Measurements from ENCODE around the gene ITGB4. TPM values are rescaled to one million over a fixed set of nuclear protein-coding genes. Genes with fewer than 3 reads are reported as not detected.

Gene ITGB4
- total RNA-seq (ENCODE audit: low replicate concordance) = 0.23 TPM in 2 replicates

DNA sequence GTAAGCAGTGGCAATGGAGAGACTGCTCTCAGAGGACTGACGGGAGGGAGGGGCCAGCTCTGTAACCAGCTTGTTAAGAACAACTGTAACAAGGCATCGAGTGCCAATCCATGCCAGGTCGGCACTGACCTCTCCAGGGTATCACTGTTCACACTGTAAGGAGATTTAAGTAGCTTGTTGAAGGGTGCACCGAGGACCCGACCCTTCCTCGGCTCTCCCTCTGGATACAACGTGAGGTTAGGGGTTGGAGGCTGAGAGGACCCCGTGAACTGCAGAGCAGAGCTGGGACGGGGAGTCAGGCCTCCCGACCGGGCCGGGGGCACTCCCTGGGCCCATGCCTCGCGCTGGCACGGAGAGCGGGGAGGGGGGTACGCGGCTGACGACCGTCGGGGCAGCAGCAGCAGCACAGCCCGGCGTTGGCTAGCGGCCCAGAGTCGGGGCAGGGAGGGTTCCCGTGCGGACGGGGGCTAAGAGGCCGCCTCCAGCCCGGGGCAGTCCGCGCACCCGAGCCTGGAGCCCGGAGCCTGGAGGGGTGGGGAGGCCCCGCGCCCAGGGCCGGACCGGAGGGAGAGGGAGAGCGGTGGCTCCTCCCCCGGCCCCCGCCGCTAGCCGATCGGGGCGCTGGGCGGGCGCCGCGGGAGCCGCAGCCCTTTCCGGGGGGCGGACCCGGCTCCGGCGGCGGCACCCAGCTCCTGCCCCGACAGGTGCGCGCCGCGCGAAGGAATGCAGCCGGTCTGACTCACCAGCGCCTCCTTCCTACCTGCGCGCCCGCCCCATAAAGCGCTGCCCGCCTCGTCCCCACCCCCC lies at the start of gene ITGB4:
ITGB4 (plus strand) TSS at position 804 of the 807 bp plus-strand sequence. CDS start 3,245 bp downstream, outside the sequence.

DNA sequence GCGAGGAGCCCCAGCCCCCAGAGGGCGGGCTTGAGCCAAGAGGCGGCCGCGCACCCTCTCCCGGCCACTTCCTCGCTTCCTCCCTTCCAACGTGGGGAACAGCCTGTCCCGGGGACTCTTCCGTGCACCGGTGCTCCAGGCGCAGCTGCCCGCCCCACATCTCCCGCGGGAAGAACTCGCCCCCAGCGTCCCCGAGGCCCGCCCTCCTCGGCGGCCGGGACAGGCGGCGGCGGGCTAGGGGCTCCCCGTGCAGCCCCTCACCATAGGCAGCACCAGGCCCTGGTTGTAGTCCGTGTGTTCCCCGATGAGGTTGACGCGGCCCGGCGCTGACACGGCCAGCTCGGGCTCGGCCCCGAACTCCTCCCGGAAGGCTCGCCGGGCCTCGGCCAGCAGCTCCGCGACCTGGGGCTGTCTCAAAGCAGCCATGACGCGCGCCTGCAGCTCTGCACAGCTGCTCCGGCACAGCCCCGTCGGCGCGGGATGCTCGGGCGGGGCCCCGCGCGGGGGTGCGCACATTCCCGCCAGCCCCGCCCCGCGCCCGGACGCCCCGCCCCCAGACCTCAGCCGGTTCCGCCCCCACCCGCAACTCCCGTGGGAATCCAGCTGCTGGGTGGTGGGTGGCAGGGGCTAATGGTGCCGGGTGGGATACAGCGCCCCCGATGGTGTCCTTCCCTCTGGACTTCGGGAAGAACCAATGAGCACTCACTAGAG lies 43.6 kb downstream of the ITGB4 start, which contains the start of gene GALK1:
GALK1 (minus strand) TSS at position 482 of the 711 bp plus-strand sequence; CDS start at position 426, 56 bp downstream.

DNA sequence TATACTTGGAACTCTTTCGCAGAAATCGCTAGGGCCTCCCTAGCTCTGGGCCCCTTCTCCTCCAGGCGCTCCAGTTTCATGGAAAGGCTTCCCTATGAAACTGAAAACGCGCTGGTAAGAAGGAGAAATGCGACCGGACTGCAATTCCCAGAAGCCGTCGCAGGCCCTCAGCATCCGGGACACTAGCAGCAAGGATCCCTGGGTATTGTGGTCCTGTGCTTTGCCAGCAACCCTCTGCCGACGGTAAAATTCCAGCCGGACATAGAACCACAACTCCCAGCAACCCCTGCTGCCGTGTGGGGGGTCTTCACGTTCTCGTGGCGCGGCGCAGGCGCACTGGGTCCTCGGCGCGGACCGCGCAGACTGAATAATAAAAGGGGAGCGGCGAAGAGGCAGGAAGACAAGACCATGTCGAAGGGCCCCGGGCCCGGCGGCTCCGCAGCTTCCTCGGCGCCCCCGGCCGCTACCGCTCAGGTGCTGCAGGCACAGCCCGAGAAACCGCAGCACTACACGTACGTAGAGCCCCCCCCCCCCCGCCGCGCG lies 63.3 kb downstream of the ITGB4 start, which contains the start of gene UNK:
UNK (plus strand) TSS at position 334 of the 543 bp plus-strand sequence; CDS start at position 409, 75 bp downstream.

Other genes starting within 250 kb of the ITGB4 start
- gene CASKIN2, start 205.9 kb upstream of the ITGB4 start, total RNA-seq (ENCODE audit: low replicate concordance) = 4.4 and 5.9 TPM in 2 replicates
- gene TSEN54, start 204.9 kb upstream of the ITGB4 start, total RNA-seq (ENCODE audit: low replicate concordance) = 8.3 and 10.0 TPM in 2 replicates
- gene LLGL2, start 195.8 kb upstream of the ITGB4 start, total RNA-seq (ENCODE audit: low replicate concordance) = 0.59 and 0.75 TPM in 2 replicates
- gene MYO15B, start 133.7 kb upstream of the ITGB4 start, total RNA-seq (ENCODE audit: low replicate concordance) = 1.6 and 4.0 TPM in 2 replicates
- gene SMIM5, start 88.0 kb upstream of the ITGB4 start, total RNA-seq (ENCODE audit: low replicate concordance) = not detected in 2 replicates
- 10.9 and 18.5 TPM in 2 replicates for gene RECQL5, start 54.3 kb upstream of the ITGB4 start, total RNA-seq (ENCODE audit: low replicate concordance)
- gene SAP30BP, start 54.1 kb upstream of the ITGB4 start, total RNA-seq (ENCODE audit: low replicate concordance) = 50.4 and 52.5 TPM in 2 replicates
- 47.5 and 59.7 TPM in 2 replicates for gene GALK1, start 43.7 kb downstream of the ITGB4 start, total RNA-seq (ENCODE audit: low replicate concordance)
- gene UNK, start 63.3 kb downstream of the ITGB4 start, total RNA-seq (ENCODE audit: low replicate concordance) = 9.6 and 10.4 TPM in 2 replicates
- gene UNC13D, start 122.9 kb downstream of the ITGB4 start, total RNA-seq (ENCODE audit: low replicate concordance) = 0.30 and 0.82 TPM in 2 replicates
- gene WBP2, start 133.9 kb downstream of the ITGB4 start, total RNA-seq (ENCODE audit: low replicate concordance) = 21.3 TPM in 2 replicates
- gene TRIM47, start 157.1 kb downstream of the ITGB4 start, total RNA-seq (ENCODE audit: low replicate concordance) = 17.4 and 21.2 TPM in 2 replicates
- 6.0 and 19.2 TPM in 2 replicates for gene TRIM65, start 175.5 kb downstream of the ITGB4 start, total RNA-seq (ENCODE audit: low replicate concordance)
- 22.0 and 27.7 TPM in 2 replicates for gene MRPL38, start 183.4 kb downstream of the ITGB4 start, total RNA-seq (ENCODE audit: low replicate concordance)
- gene FBF1, start 219.6 kb downstream of the ITGB4 start, total RNA-seq (ENCODE audit: low replicate concordance) = 7.9 and 15.8 TPM in 2 replicates